NB4 (cell line): ENCODE measurements around the gene SRP68.

Experiments
- CTCF ChIP-seq: IDR thresholded peaks from one replicate; pipeline ENCODE4 v1.5.1; 2012; ENCODE audit warnings: low read depth, low read length
- POLR2A ChIP-seq: IDR thresholded peaks from 2 replicates; pipeline ENCODE4 v1.6.1; 2011; ENCODE audit warnings: mild to moderate bottlenecking; ENCODE audit not compliant: insufficient read length; ENCODE audit errors: extremely low read depth

GRCh38 chr17:76102944-76103273 lies 30.6 kb upstream of the SRP68 start:
- TF ChIP-seq POLR2A (no peak), CTCF (no peak)
